HEK293 (cell line): ENCODE results near the gene MYO3A.
"Not testable (repeated sequence)": the region's sequence is repeated elsewhere in the genome, so short reads cannot be mapped to it uniquely, and the experiment has no call there.

Source experiments
- CTCF ChIA-PET: fragments of 350-600 bp; formaldehyde crosslinking; extraction: SDS; loops from one replicate; lab custom pipeline; 2021; ENCODE audit warnings: antibody characterized with exemption; lab: Yijun Ruan, JAX
- POLR2A ChIA-PET: fragments of 300-600 bp; formaldehyde crosslinking; extraction: SDS; loops from one replicate; lab custom pipeline; 2020; ENCODE audit warnings: antibody characterized with exemption, inconsistent platforms; lab: Yijun Ruan, JAX
- H3K27ac ChIP-seq: fragments of 200-500 bp; sonication (Bioruptor generic); 2 replicates; pipeline ENCODE4 v1.5.1; 2014; ENCODE audit warnings: low read depth, low read length, control low read depth, inconsistent platforms; ENCODE audit errors: extremely low read depth
- H3K36me3 ChIP-seq, 2 experiments: fragments of 200-500 bp in 1 of 2; sonication (Bioruptor generic) in 1 of 2; 1 replicate in 1 of 2; 2 replicates in 1 of 2; pipeline ENCODE4 v1.5.1; 2014 to 2017; ENCODE audit warnings: inconsistent platforms in 2 of 2, low read length in 2 of 2; ENCODE audit not compliant: control insufficient read depth in 2 of 2, insufficient read depth in 1 of 2
- H3K4me1 ChIP-seq: fragments of 200-500 bp; sonication (Bioruptor generic); 2 replicates; pipeline ENCODE4 v1.5.1; 2014; ENCODE audit warnings: mild to moderate bottlenecking, low read length, inconsistent platforms; ENCODE audit not compliant: control insufficient read depth, insufficient read depth
- H3K4me3 ChIP-seq: 2 replicates; pipeline ENCODE4 v1.5.1; 2011; ENCODE audit warnings: low read depth, mild to moderate bottlenecking, control low read depth, low read length, moderate library complexity
- H3K9me3 ChIP-seq: fragments of 200-500 bp; sonication (Bioruptor generic); 2 replicates; pipeline ENCODE4 v1.5.1; 2014; ENCODE audit warnings: low read depth, low read length, inconsistent platforms; ENCODE audit not compliant: control insufficient read depth, insufficient read depth
- INSM2 ChIP-seq: fragments of 450-650 bp; formaldehyde crosslinking; IDR thresholded peaks from 2 replicates; pipeline ENCODE4 v1.5.1; 2016; ENCODE audit warnings: missing biosample characterization, missing genetic modification characterization
- KLF10 ChIP-seq: fragments of 450-650 bp; IDR thresholded peaks from 2 replicates; pipeline ENCODE4 v1.5.1; 2018; ENCODE audit warnings: missing biosample characterization, mild to moderate bottlenecking, missing genetic modification characterization
- KLF8 ChIP-seq: fragments of 450-650 bp; formaldehyde crosslinking; IDR thresholded peaks from 2 replicates; pipeline ENCODE4 v1.5.1; 2016; ENCODE audit warnings: missing biosample characterization, missing genetic modification characterization
- OSR2 ChIP-seq: fragments of 450-650 bp; formaldehyde crosslinking; IDR thresholded peaks from 2 replicates; pipeline ENCODE4 v1.5.1; 2016; ENCODE audit warnings: missing biosample characterization, missing genetic modification characterization
- ZBTB6 ChIP-seq: fragments of 450-650 bp; formaldehyde crosslinking; IDR thresholded peaks from 2 replicates; pipeline ENCODE4 v1.5.1; 2017; ENCODE audit warnings: missing biosample characterization, missing genetic modification characterization
- ZNF133 ChIP-seq: fragments of 450-650 bp; formaldehyde crosslinking; IDR thresholded peaks from 2 replicates; pipeline ENCODE4 v1.5.1; 2016; ENCODE audit warnings: missing biosample characterization, missing genetic modification characterization
- ZNF174 ChIP-seq: fragments of 450-650 bp; formaldehyde crosslinking; IDR thresholded peaks from 2 replicates; pipeline ENCODE4 v1.5.0; 2017; ENCODE audit warnings: missing biosample characterization, mild to moderate bottlenecking, missing genetic modification characterization
- ZNF280D ChIP-seq: fragments of 450-650 bp; formaldehyde crosslinking; IDR thresholded peaks from 2 replicates; pipeline ENCODE4 v1.5.1; 2016; ENCODE audit warnings: missing biosample characterization, missing genetic modification characterization
- ZNF37A ChIP-seq: fragments of 450-650 bp; IDR thresholded peaks from 2 replicates; pipeline ENCODE4 v1.5.1; 2018; ENCODE audit warnings: missing biosample characterization, missing genetic modification characterization
- ZNF558 ChIP-seq: fragments of 450-650 bp; formaldehyde crosslinking; IDR thresholded peaks from 2 replicates; pipeline ENCODE4 v1.5.1; 2016; ENCODE audit warnings: missing biosample characterization, missing genetic modification characterization
- ZNF610 ChIP-seq: fragments of 450-650 bp; formaldehyde crosslinking; IDR thresholded peaks from 2 replicates; pipeline ENCODE4 v1.5.1; 2016; ENCODE audit warnings: missing biosample characterization, missing genetic modification characterization, borderline replicate concordance
- ZNF629 ChIP-seq: fragments of 450-650 bp; formaldehyde crosslinking; IDR thresholded peaks from 2 replicates; pipeline ENCODE4 v1.5.1; 2017; ENCODE audit warnings: missing biosample characterization, missing genetic modification characterization
- ZNF785 ChIP-seq: fragments of 450-650 bp; formaldehyde crosslinking; IDR thresholded peaks from 2 replicates; pipeline ENCODE4 v1.5.1; 2016; ENCODE audit warnings: missing biosample characterization, missing genetic modification characterization
- TF ChIP-seq, protein P1 (sequence below): fragments of 450-650 bp; formaldehyde crosslinking; IDR thresholded peaks from 2 replicates; pipeline ENCODE4 v1.5.1; 2016; ENCODE audit warnings: missing biosample characterization, missing genetic modification characterization, borderline replicate concordance
- TF ChIP-seq, protein P2 (sequence below): fragments of 450-650 bp; formaldehyde crosslinking; IDR thresholded peaks from 2 replicates; pipeline ENCODE4 v1.5.0; 2017; ENCODE audit warnings: missing biosample characterization, missing genetic modification characterization, borderline replicate concordance

The MYO3A gene

GRCh38 chr10:26067680-26068079, 133.7 kb downstream of the MYO3A start:
- H3K36me3 ChIP-seq: no peaks in the 10 kb centered on the region
- TF ChIP-seq ZNF629 (tag by site-specific recombination) (no peak), ZNF610 (tag by site-specific recombination) (no peak), ZNF174 (no peak), ZBTB6 (tag by site-specific recombination) (no peak), ZNF133 (no peak), KLF10 (tag by site-specific recombination) (no peak), ZNF280D (no peak), ZNF785 (tag by site-specific recombination) (no peak)
- TF ChIP-seq, protein P1, sequence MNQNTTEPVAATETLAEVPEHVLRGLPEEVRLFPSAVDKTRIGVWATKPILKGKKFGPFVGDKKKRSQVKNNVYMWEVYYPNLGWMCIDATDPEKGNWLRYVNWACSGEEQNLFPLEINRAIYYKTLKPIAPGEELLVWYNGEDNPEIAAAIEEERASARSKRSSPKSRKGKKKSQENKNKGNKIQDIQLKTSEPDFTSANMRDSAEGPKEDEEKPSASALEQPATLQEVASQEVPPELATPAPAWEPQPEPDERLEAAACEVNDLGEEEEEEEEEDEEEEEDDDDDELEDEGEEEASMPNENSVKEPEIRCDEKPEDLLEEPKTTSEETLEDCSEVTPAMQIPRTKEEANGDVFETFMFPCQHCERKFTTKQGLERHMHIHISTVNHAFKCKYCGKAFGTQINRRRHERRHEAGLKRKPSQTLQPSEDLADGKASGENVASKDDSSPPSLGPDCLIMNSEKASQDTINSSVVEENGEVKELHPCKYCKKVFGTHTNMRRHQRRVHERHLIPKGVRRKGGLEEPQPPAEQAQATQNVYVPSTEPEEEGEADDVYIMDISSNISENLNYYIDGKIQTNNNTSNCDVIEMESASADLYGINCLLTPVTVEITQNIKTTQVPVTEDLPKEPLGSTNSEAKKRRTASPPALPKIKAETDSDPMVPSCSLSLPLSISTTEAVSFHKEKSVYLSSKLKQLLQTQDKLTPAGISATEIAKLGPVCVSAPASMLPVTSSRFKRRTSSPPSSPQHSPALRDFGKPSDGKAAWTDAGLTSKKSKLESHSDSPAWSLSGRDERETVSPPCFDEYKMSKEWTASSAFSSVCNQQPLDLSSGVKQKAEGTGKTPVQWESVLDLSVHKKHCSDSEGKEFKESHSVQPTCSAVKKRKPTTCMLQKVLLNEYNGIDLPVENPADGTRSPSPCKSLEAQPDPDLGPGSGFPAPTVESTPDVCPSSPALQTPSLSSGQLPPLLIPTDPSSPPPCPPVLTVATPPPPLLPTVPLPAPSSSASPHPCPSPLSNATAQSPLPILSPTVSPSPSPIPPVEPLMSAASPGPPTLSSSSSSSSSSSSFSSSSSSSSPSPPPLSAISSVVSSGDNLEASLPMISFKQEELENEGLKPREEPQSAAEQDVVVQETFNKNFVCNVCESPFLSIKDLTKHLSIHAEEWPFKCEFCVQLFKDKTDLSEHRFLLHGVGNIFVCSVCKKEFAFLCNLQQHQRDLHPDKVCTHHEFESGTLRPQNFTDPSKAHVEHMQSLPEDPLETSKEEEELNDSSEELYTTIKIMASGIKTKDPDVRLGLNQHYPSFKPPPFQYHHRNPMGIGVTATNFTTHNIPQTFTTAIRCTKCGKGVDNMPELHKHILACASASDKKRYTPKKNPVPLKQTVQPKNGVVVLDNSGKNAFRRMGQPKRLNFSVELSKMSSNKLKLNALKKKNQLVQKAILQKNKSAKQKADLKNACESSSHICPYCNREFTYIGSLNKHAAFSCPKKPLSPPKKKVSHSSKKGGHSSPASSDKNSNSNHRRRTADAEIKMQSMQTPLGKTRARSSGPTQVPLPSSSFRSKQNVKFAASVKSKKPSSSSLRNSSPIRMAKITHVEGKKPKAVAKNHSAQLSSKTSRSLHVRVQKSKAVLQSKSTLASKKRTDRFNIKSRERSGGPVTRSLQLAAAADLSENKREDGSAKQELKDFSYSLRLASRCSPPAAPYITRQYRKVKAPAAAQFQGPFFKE (tag by site-specific recombination): no peak
- CTCF ChIA-PET: no interaction called here
- no peaks in the 10 kb centered on the region for H3K9me3 ChIP-seq
- H3K27ac ChIP-seq: no peak overlapping the region
- no peaks in the 10 kb centered on the region for H3K4me1 ChIP-seq
- H3K4me3 ChIP-seq: no peak overlapping the region
- POLR2A ChIA-PET: no interaction called here

DNA sequence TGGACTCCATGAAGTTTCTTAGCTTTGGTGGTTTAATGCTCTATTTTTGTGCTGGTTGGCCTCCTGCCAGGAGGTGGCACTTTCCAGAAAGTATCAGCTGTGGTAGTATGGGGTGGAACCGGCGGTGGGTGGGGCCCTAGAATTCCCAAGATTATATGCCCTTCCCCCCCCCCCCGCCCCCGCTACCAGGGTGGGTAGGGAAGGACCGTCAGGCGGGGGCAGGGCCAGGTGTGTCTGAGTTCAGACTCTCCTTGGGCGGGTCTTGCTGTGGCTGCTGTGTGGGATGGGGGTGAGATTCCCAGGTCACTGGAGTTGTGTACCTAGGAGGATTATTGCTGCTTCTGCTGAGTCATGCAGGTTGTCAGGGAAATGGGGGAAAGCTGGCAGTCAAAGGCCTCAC, 146.9 kb downstream of the MYO3A start:
- CTCF ChIA-PET: interaction anchor here (0.6 kb wide), 1 partner anchor 46 kb away, joined by 4 read pairs; no protein-coding TSS in a partner anchor
- POLR2A ChIA-PET, H3K27ac ChIP-seq, H3K9me3 ChIP-seq, H3K4me1 ChIP-seq, H3K36me3 ChIP-seq, H3K4me3 ChIP-seq: not testable (repeated sequence)

DNA sequence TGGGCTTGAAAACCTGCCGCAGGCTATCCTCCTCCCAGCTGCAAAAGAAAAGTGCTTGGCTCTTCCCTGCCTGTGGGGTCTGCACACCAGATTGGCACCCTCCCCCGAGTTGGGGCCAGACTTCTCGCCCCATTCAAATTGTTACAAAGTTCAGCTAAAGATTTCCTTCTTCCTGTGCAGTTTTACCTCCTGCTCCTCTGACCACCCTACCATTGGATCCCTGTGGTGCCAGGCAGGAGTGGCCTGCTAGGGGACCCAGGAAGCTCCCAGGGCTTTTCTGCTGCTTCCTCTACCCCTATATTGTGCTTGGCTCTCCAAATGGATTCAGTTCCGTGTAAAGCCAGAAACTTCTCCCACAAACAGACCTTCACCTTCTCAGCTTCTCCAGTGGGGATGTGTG, 147.4 kb downstream of the MYO3A start:
- Histone ChIP-seq H3K36me3 (no peaks in the 10 kb centered on the region), H3K27ac (no peak overlapping the region), H3K9me3 (no peaks in the 10 kb centered on the region), H3K4me3 (no peak overlapping the region), H3K4me1 (no peaks in the 10 kb centered on the region)
- ChIA-PET POLR2A (no interaction called here), CTCF (no interaction called here)
- no peak for TF ChIP-seq OSR2 (tag by site-specific recombination)
- TF ChIP-seq INSM2 (tag by site-specific recombination): no peak
- TF ChIP-seq ZNF37A: no peak
- TF ChIP-seq KLF8 (tag by site-specific recombination): no peak
- TF ChIP-seq, protein P2, sequence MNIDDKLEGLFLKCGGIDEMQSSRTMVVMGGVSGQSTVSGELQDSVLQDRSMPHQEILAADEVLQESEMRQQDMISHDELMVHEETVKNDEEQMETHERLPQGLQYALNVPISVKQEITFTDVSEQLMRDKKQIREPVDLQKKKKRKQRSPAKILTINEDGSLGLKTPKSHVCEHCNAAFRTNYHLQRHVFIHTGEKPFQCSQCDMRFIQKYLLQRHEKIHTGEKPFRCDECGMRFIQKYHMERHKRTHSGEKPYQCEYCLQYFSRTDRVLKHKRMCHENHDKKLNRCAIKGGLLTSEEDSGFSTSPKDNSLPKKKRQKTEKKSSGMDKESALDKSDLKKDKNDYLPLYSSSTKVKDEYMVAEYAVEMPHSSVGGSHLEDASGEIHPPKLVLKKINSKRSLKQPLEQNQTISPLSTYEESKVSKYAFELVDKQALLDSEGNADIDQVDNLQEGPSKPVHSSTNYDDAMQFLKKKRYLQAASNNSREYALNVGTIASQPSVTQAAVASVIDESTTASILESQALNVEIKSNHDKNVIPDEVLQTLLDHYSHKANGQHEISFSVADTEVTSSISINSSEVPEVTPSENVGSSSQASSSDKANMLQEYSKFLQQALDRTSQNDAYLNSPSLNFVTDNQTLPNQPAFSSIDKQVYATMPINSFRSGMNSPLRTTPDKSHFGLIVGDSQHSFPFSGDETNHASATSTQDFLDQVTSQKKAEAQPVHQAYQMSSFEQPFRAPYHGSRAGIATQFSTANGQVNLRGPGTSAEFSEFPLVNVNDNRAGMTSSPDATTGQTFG (tag by site-specific recombination): no peak
- no peak for TF ChIP-seq ZNF558
